Uterus (tissue), 4 donors: ENCODE results near the gene PDIA6. TPM values are rescaled to one million over a fixed set of nuclear protein-coding genes. Genes with fewer than 3 reads are reported as not detected.
"Not testable (repeated sequence)": the region's sequence is repeated elsewhere in the genome, so short reads cannot be mapped to it uniquely, and the experiment has no call there.

Experiments used
- DNase-seq, 2 donors: peaks; one replicate each; pipeline ENCODE4 v3.0.0-alpha.2; 2019 to 2020
- H3K27ac ChIP-seq, 2 donors: fragments of 200-600 bp; sonication (generic); 1 replicate in 1 of 2; 2 replicates in 1 of 2; pipeline ENCODE4 v1.5.1; 2016 to 2018
- H3K27me3 ChIP-seq, 2 donors: fragments of 200-600 bp; sonication (generic); one replicate each; pipeline ENCODE4 v1.5.1; 2018 to 2019; ENCODE audit warnings: control low read depth in 1 of 2
- H3K36me3 ChIP-seq, 2 donors: fragments of 200-600 bp; sonication (generic); one replicate each; pipeline ENCODE4 v1.5.1; 2019; ENCODE audit warnings: control low read depth in 1 of 2
- H3K4me1 ChIP-seq, 2 donors: fragments of 200-600 bp; sonication (generic); one replicate each; pipeline ENCODE4 v1.5.1; 2018 to 2019; ENCODE audit warnings: control low read depth in 1 of 2
- H3K4me3 ChIP-seq, 2 donors: fragments of 200-600 bp; sonication (generic); 1 replicate in 1 of 2; 2 replicates in 1 of 2; pipeline ENCODE4 v1.5.1; 2018 to 2019; ENCODE audit warnings: mild to moderate bottlenecking in 1 of 2
- H3K9me3 ChIP-seq, 2 donors: fragments of 200-600 bp; sonication (generic); one replicate each; pipeline ENCODE4 v1.5.1; 2019; ENCODE audit warnings: control low read depth in 1 of 2
- POLR2A ChIP-seq, 2 donors: fragments of 450-650 bp; IDR thresholded peaks; one replicate each; pipeline ENCODE4 v1.6.1; 2016; ENCODE audit warnings: antibody characterized with exemption in 2 of 2, mild to moderate bottlenecking in 1 of 2, moderate library complexity in 1 of 2
- intact Hi-C: fragments of 100-400 bp; cut with DNase I; formaldehyde crosslinking; loops from one replicate; pipeline ENCODE4 v1.15.1; 2023; ENCODE audit warnings: low total_unique reads
- total RNA-seq, 4 donors: library from RNA; depleted of rRNA in 3 of 4; stranded (reverse); fragments of >200 nt in 3 of 4; gene quantifications; one replicate each; pipeline versions ENCODE4 v1.1.0 to v1.2.4, GENCODE V29; 2014 to 2023
- TF ChIP-seq, protein P1 (sequence below), 4 experiments: fragments of 200-600 bp in 2 of 4; fragments of 450-650 bp in 2 of 4; sonication (generic) in 2 of 4; IDR thresholded peaks; one replicate each; pipeline ENCODE4 v1.5.1; 2016 to 2019; ENCODE audit warnings: antibody characterized with exemption in 4 of 4, mild to moderate bottlenecking in 2 of 4, moderate library complexity in 1 of 4
- donor health status: DM: yes; HTN: yes; CAD: no.

Gene PDIA6
- total RNA-seq, 4 donors from 2014 or later: 53.0 to 257 (median 89.0) TPM

DNA sequence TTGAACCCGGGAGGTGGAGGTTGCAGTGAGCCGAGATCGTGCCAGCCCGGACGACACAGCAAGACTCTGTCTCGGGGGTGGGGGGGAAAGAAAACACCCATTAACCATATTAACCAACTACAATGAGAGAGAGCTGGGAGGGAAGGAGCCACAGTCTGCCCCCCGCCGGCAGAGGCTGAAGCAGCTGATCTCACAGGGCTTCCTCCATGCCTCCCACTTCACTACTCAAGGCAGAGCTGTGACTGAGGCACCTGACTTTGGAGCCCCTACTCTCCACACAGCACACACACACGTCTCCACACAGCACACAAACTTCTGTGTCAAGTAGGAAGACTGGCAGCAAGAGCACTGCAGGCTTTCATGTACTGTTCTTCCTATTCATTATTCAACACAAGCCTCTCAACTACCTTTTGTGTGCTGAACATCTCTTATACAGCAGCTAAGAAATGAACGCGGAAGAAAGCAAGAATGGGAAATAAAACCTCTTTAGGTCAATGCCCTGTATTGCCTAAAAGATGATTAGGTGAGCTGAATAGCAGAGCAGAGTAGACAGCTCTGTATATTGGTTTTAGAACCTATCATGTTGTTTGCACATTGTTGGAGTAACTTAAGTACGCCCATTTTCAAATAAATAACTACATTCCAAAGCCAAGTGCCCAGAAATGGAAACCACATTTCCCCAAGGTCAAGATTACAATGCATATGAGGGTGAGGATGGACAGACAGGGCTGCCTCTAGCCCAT is 26.2 kb downstream of the PDIA6 start:
- no peak overlapping the region for H3K4me3 ChIP-seq
- intact Hi-C loops: no loop called here
- no peaks in the 10 kb centered on the region for H3K4me1 ChIP-seq
- H3K36me3 ChIP-seq: no peaks in the 10 kb centered on the region
- no peak for DNase-seq
- no peak for TF ChIP-seq POLR2A (IDR thresholded peaks at IDR 0.05)
- TF ChIP-seq, protein P1, sequence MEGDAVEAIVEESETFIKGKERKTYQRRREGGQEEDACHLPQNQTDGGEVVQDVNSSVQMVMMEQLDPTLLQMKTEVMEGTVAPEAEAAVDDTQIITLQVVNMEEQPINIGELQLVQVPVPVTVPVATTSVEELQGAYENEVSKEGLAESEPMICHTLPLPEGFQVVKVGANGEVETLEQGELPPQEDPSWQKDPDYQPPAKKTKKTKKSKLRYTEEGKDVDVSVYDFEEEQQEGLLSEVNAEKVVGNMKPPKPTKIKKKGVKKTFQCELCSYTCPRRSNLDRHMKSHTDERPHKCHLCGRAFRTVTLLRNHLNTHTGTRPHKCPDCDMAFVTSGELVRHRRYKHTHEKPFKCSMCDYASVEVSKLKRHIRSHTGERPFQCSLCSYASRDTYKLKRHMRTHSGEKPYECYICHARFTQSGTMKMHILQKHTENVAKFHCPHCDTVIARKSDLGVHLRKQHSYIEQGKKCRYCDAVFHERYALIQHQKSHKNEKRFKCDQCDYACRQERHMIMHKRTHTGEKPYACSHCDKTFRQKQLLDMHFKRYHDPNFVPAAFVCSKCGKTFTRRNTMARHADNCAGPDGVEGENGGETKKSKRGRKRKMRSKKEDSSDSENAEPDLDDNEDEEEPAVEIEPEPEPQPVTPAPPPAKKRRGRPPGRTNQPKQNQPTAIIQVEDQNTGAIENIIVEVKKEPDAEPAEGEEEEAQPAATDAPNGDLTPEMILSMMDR (IDR thresholded peaks at IDR 0.05): no peak
- no peaks in the 10 kb centered on the region for H3K9me3 ChIP-seq
- H3K27ac ChIP-seq: no peak overlapping the region
- no peaks in the 10 kb centered on the region for H3K27me3 ChIP-seq

DNA sequence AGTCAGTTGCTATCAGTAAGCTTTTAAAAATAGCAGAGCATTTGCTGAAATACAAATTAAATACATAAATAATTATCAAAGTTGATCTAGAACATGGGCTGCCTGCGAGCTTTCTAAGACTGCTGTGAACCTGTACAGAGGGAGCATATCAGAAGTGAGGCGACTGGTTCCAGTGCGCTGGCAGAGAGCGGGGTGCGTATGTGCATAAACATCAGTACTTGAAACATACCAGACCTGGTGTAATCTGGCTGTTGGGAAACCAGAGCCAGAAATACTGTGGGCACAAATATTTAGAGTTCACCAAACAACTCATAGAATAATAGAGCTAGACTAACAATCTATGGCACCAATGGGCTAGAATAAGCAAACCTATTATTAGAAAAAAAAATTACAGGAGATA is 27.3 kb downstream of the PDIA6 start:
- Histone ChIP-seq H3K4me1 (no peaks in the 10 kb centered on the region), H3K36me3 (no peaks in the 10 kb centered on the region), H3K27ac (no peak overlapping the region), H3K9me3 (no peaks in the 10 kb centered on the region), H3K4me3 (no peak overlapping the region), H3K27me3 (no peaks in the 10 kb centered on the region)
- TF ChIP-seq, protein P1 (IDR thresholded peaks at IDR 0.05): no peak
- no peak for TF ChIP-seq POLR2A (IDR thresholded peaks at IDR 0.05)
- no peak for DNase-seq
- intact Hi-C loops: no loop called here

DNA sequence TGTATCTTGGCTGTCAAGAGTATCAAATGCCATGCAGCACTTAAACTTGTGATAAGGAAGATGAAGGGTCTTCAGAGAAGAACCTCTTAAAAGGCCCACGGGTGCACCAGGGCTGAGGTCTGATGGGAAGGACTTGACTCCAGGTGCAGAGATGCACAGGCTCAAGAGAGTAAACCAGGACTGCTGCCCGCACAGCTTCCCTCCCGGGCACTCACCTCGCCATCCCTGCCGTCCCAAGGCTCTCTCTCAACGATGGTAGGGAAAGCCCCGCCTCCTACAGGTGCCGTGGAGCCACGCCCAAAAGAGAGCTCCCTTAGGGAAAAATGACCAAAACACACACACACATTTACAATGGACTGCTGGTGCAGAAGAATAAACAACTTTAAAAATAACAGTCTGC is 27.9 kb downstream of the PDIA6 start:
- no peak for DNase-seq
- Histone ChIP-seq H3K36me3 (no peaks in the 10 kb centered on the region), H3K4me3 (no peak overlapping the region), H3K9me3 (no peaks in the 10 kb centered on the region), H3K4me1 (no peaks in the 10 kb centered on the region), H3K27ac (no peak overlapping the region), H3K27me3 (no peaks in the 10 kb centered on the region)
- intact Hi-C loops: no loop called here
- TF ChIP-seq, protein P1 (IDR thresholded peaks at IDR 0.05): no peak
- TF ChIP-seq POLR2A (IDR thresholded peaks at IDR 0.05): no peak

GRCh38 chr2:10783421-10783820 is 29.2 kb downstream of the PDIA6 start:
- no peak for TF ChIP-seq POLR2A (IDR thresholded peaks at IDR 0.05)
- TF ChIP-seq, protein P1 (IDR thresholded peaks at IDR 0.05): no peak
- no peaks in the 10 kb centered on the region for H3K9me3 ChIP-seq
- no peak overlapping the region for H3K27ac ChIP-seq
- H3K4me1 ChIP-seq: no peaks in the 10 kb centered on the region
- DNase-seq: no peak
- H3K36me3 ChIP-seq: no peaks in the 10 kb centered on the region
- no peak overlapping the region for H3K4me3 ChIP-seq
- intact Hi-C loops: no loop called here
- no peaks in the 10 kb centered on the region for H3K27me3 ChIP-seq

GRCh38 chr2:10781746-10782145 is 30.8 kb downstream of the PDIA6 start:
- Histone ChIP-seq H3K27ac (no peak overlapping the region), H3K4me1 (no peaks in the 10 kb centered on the region), H3K9me3 (no peaks in the 10 kb centered on the region), H3K27me3 (no peaks in the 10 kb centered on the region), H3K36me3 (no peaks in the 10 kb centered on the region), H3K4me3 (no peak overlapping the region)
- DNase-seq: no peak
- intact Hi-C loops: no loop called here
- TF ChIP-seq, protein P1 (IDR thresholded peaks at IDR 0.05): no peak
- no peak for TF ChIP-seq POLR2A (IDR thresholded peaks at IDR 0.05)

- H3K9me3 ChIP-seq, DNase-seq, H3K27ac ChIP-seq, H3K4me1 ChIP-seq, H3K27me3 ChIP-seq, H3K4me3 ChIP-seq, intact Hi-C loops, H3K36me3 ChIP-seq: not testable (repeated sequence)
Observed at GRCh38 chr2:10780821-10781220, 31.8 kb downstream of the PDIA6 start.
